Measurements from ENCODE around the gene GREB1L. TPM values are rescaled to one million over a fixed set of nuclear protein-coding genes. Genes with fewer than 3 reads are reported as not detected.

GREB1L gene
- under 0.01 and 0.26 TPM in 2 replicates for total RNA-seq

DNA sequence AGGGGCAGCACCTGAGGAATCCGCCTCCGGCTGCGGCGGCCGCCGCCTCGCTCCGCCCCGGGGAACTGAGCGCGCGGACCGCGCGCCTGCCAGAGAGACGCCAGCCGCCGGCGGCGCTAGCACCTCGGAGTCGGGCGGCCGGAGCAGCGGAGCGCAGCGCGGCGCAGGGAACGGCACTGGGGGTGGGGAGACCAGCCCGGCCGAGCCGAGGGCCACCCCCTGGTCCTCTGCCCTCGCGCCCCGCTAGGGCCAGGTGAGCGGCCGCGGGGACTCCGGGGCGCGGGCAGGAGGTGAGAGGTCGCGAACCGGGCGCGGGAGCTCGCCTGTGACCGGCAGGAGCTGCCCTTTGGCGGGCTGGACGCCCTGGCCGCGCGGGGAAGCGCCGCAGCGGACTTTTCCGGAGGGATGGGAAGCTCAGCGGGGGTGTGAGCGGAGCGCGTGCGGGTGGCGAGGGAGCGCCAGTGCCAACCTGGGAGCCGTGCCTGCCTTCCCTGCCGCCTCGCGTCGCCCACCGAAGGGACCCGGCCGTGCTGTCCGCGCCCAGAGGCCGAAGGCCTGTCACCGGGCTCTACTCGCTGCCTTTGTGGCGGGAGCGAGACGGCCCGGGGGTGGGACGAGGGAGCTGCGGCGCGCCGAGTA is at the start of gene GREB1L:
TSS of gene GREB1L (plus strand) at position 92 of the 639 bp plus-strand sequence. CDS start 141,287 bp downstream, outside the sequence.

Other genes starting within 250 kb of the GREB1L start
- 17.6 and 25.2 TPM in 2 replicates for gene ROCK1, start 130.4 kb upstream of the GREB1L start, total RNA-seq